GM21360 (cell line): ENCODE results near the gene CTU2.

Experiments used
- ATAC-seq: cut with Tn5 transposase; IDR thresholded peaks from one replicate; pipeline ENCODE4 v1.9.1; 2021; ENCODE audit warnings: mild to moderate bottlenecking, moderate library complexity; ENCODE audit not compliant: unreplicated experiment

Gene CTU2

DNA sequence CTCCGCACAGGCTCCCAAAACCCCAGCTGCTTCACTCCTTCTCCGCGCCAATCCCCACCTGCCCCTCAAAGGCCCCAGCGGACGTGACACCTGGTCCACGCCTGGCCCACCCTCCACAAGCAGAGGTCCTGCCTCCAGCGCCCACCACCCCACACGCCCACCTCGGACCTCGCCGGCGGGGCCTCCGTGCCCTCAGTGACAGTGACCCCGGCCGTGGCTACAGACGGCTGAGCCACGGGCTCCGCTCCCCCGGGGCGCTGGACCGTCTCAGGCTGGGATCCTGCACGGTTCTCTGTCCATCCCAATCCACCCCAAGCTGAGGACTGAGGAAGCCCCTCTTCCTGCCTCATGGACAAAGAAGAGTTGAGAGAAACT is 53.7 kb downstream of the CTU2 start:
- no peak for ATAC-seq

DNA sequence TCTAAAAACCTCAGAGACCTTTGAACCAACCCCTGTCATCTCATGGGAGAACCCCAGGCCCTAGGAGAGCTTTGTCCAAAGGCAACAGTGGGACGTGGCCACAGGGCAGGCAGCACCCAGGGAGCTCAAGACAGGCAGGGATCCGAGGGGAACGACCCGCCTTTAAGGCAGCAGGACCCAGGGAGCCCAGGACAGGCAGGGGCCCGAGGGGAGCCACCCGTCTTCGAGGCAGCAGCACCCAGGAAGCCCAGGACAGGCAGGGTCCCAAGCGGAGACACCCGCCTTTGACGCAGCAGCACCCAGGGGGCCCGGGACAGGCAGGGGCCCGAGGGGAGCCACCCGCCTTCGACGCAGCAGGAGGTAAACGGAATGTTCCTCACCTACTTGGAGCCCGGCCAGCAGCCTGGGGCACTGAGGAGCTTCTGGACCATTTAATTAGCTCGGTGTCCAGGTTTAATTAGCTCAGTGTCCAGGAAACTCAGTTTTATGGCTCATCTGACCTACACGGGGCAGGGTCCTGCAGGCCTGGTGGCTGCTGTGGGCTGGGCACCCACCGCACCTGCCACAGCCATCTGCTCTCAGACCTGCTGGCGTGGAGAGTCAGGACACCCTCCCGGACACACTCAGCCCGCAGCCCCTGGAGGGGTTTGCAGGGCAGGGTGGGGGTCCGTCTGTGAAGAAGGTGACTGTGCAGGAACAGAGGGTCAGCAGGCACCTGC is 54.3 kb downstream of the CTU2 start:
- no peak for ATAC-seq

DNA sequence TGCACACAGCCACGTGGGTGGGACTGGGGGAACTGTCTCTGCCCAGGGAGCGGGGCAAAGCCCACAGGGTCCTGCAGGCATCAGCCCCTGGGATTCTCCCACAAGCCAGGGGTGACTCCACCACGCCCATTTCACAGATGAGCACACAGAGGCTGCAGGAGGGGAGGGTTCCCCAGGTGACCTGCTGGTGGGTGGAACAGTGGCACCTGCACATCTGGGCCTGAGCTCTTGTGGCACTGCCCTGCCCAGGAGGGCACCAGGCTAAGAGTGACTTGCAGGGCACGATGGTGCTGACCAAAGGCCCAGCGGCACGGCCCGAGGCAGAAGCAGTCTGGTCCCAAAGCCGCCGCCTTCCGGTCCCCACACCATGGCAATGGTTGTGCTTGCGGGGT is 54.8 kb downstream of the CTU2 start:
- no peak for ATAC-seq

DNA sequence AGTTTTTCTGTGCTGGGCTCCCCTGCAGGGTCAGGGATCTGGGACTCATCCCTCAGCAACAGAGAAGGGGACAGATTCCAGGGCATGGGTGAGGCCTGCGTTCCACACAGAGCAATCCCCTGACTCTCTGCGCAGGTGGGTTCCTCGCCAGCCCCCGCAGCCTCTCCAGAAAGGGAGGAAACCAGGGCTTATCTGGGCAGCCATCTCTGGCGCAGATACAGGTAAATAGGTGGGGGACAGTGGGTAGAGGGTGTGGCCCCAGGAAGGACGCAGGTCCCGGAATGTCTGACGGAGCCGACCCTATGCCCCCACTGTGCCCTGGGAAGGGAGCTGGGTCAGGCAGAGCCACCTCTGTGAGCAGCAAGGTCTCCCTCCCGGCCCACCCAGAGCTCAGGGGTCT is 55.5 kb downstream of the CTU2 start:
- ATAC-seq, result no peak

DNA sequence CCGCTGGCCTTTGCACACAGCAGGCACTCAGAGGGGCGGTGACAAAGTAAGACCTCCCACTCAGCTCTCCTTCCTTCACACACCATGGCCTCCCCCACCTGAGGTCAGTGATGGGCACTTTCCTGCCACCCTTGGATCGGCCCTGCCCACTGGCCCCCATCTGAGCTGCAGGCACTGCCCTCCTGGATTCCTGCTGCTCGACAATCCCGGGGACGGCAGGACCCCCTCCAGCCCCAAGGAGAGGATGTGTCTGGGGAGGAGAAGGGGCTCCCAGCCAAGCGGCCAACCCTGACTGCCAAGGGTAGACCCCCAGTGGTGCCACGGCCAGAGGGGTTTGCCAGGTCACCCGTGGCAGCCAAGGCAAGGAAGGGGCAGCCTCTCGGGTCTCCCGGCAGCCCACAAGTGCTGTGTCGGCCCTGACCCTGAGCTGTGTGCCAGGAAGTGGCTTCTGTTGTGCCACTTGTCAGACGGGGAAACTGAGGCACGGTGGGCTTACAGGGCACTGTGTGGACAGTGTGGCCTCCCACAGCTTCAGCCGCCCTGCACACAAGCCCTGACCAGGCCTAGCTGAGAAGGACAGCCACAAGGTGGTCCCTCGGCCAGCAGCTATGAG is 56.1 kb downstream of the CTU2 start:
- ATAC-seq, result no peak

DNA sequence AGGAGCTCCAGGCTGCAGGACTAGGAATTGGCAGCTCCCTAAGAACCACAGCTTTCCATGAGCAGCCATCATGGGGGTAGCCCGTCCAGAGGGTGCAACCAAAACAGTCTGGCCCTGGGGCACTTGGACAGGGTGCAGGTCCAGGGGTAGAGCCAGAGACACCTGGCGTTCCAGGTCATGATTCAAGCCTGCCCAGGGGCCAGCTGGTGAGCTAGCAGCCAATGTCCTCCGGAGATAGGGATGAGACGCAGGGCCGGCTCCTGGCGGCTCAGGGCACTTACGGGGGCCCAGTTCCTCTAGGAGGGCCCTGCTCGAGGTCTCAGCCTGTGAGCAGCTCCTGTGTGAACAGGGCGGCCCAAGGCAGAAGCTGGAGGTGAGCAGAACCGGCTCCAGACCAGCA is 56.6 kb downstream of the CTU2 start:
- no peak for ATAC-seq

DNA sequence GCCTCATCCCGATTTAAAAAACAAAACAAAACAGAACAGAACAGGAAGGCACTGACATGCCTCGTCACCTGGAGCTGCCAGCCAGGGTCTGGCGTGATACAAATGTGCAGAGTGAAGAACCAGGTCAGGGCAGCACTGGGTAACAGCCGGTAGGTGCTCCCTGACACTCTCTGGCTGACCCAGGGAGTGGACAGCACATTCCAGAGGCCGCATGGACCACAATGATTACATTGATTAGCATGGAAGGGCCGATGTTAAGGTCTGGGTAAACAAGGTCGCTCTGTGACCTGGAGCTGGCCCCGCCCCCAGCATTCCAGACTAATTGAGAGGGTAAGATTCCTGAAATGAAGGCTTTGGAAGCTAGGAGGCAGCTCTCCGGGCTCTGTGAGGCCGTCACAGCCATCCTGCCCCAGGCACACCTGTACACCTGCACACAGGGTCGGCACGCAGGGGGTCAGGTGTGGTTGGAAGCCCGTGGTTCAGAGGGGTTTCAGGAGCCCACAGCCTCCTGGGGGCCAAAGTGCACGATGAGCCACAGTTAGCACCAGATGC is 57.3 kb downstream of the CTU2 start:
- ATAC-seq, result no peak

DNA sequence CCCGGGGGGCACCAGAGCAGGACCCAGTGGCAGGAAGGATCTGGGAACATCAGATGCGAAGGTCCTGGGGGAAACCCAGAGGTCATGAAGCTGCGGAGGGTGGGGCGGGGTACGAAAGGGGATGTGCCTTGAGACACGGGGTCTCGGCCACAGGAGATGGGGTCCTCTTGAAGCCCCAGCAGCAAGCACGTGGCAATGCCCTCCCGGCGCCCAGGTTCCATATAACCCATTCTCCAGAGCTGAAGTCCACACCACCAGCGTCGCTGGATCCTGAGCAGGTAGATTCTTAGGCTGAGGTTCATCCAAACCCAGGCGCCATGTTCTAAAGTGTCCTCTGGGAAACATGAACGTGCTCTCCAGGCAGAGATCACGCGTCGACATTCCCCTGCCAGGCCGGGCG is 57.8 kb downstream of the CTU2 start:
- no peak for ATAC-seq

DNA sequence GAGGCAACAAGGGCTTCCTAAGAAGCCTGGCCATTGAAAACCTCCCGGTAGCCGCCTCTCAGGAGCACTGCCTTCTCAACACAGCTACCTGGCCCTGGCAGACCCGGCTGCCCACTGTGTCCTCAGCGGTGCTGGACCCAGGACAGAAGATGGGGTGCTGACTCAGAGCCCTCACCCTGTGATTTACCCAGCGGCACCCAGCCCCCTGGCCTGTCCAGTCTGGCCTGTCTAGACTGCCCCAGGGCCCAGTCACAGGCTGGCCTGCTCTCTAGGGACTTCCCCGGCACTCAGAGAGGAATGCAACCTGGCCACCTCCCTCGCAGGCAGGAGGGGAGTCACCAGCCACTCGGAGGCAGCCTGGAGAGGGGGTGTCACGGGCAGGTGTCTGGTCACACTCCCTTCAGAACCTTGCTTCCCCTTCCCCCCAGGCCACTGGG is 58.6 kb downstream of the CTU2 start:
- ATAC-seq, result no peak
